KBM-7 (cell line): ENCODE measurements around the gene DPH3.
A peak's percentile ranks its signal among the peaks of the same experiment; 100 is the strongest.
"Not testable (repeated sequence)": the region's sequence is repeated elsewhere in the genome, so short reads cannot be mapped to it uniquely, and the experiment has no call there.

ENCODE experiments used
- DNase-seq: peaks from one replicate; pipeline ENCODE4 v3.0.0-alpha.2; 2015
- in situ Hi-C: fragments of 300-500 bp; cut with MboI; formaldehyde crosslinking; loops from 2 replicates; pipeline ENCODE4 v1.14.3; 2020; ENCODE audit warnings: low sequenced_read_pairs, low pct_unique_long_range_greater_than_20kb, mixed read lengths

The DPH3 gene

GRCh38 chr3:16264708-16265454 lies at the start of gene DPH3, which contains the start of gene OXNAD1:
DPH3 (minus strand) TSS chr3:16264943; CDS start chr3:16264876, 67 bp downstream.
OXNAD1 (plus strand) TSS chr3:16265212; CDS start chr3:16270953, 5,741 bp downstream.
- DNase-seq = peak; percentile 98
- in situ Hi-C loops = no loop called here

GRCh38 chr3:16313886-16314645 lies 49.3 kb upstream of the DPH3 start:
- no peak for DNase-seq
- in situ Hi-C loops = no loop called here

- in situ Hi-C loops = no loop called here
- peak; percentile 93 for DNase-seq
Observed at GRCh38 chr3:16311960-16312451, 47.3 kb upstream of the DPH3 start.

GRCh38 chr3:16310486-16310885 lies 45.7 kb upstream of the DPH3 start:
- in situ Hi-C loops, DNase-seq: not testable (repeated sequence)

- peak; percentile 71 for DNase-seq
- in situ Hi-C loops = no loop called here
Observed at GRCh38 chr3:16309558-16309957, 44.8 kb upstream of the DPH3 start.

- in situ Hi-C loops = no loop called here
- no peak for DNase-seq
Observed at GRCh38 chr3:16308727-16309126, 44.0 kb upstream of the DPH3 start.

- in situ Hi-C loops = no loop called here
- DNase-seq = no peak
Observed at GRCh38 chr3:16307832-16308531, 43.2 kb upstream of the DPH3 start.

- in situ Hi-C loops = no loop called here
- DNase-seq = no peak
Observed at GRCh38 chr3:16305111-16305541, 40.4 kb upstream of the DPH3 start.

- DNase-seq = no peak
- in situ Hi-C loops = no loop called here
Observed at GRCh38 chr3:16304061-16305010, 39.6 kb upstream of the DPH3 start.

GRCh38 chr3:16303037-16303575 lies 38.4 kb upstream of the DPH3 start:
- in situ Hi-C loops = no loop called here
- peak; percentile 37 for DNase-seq

- in situ Hi-C loops = no loop called here
- no peak for DNase-seq
Observed at GRCh38 chr3:16302082-16302631, 37.4 kb upstream of the DPH3 start.

GRCh38 chr3:16301507-16301906 lies 36.8 kb upstream of the DPH3 start:
- in situ Hi-C loops = no loop called here
- no peak for DNase-seq

- in situ Hi-C loops = no loop called here
- DNase-seq = peak; percentile 51
Observed at GRCh38 chr3:16300881-16301359, 36.2 kb upstream of the DPH3 start.

- in situ Hi-C loops = no loop called here
- no peak for DNase-seq
Observed at GRCh38 chr3:16300307-16300706, 35.6 kb upstream of the DPH3 start.

GRCh38 chr3:16299746-16300145 lies 35.0 kb upstream of the DPH3 start:
- no peak for DNase-seq
- in situ Hi-C loops = loop anchor here (25.0 kb wide), 1 partner anchor 238 kb away; no protein-coding TSS in a partner anchor

- DNase-seq = no peak
- in situ Hi-C loops = loop anchor here (25.0 kb wide), 1 partner anchor 238 kb away; no protein-coding TSS in a partner anchor
Observed at GRCh38 chr3:16298891-16299290, 34.1 kb upstream of the DPH3 start.

GRCh38 chr3:16297997-16298885 lies 33.5 kb upstream of the DPH3 start:
- DNase-seq = no peak
- in situ Hi-C loops = loop anchor here (25.0 kb wide), 1 partner anchor 239 kb away; no protein-coding TSS in a partner anchor
